Activated naive CD8-positive, alpha-beta T cell treated with anti-CD3 and anti-CD28 coated beads for 36 hours (primary cell): ENCODE measurements around the gene KCTD16. TPM values are rescaled to one million over a fixed set of nuclear protein-coding genes. Genes with fewer than 3 reads are reported as not detected.

Source experiments
- DNase-seq: peaks from one replicate; pipeline ENCODE4 v3.0.0; 2021
- H3K27ac Mint-ChIP-seq: one replicate; pipeline ENCODE4 v1.8.0; 2022; ENCODE audit warnings: mild to moderate bottlenecking, moderate library complexity, mixed read lengths
- H3K27me3 Mint-ChIP-seq: one replicate; pipeline ENCODE4 v1.8.0; 2022; ENCODE audit warnings: mild to moderate bottlenecking, mixed read lengths
- H3K36me3 Mint-ChIP-seq: one replicate; pipeline ENCODE4 v1.8.0; 2021; ENCODE audit warnings: mild to moderate bottlenecking, mixed read lengths
- H3K4me1 Mint-ChIP-seq: one replicate; pipeline ENCODE4 v1.8.0; 2021; ENCODE audit warnings: mixed read lengths
- H3K4me3 Mint-ChIP-seq: one replicate; pipeline ENCODE4 v1.8.0; 2022; ENCODE audit warnings: mild to moderate bottlenecking, moderate library complexity, mixed read lengths
- H3K9me3 Mint-ChIP-seq: one replicate; pipeline ENCODE4 v1.8.0; 2022; ENCODE audit warnings: mixed read lengths
- total RNA-seq, 2 experiments: library from RNA; stranded (reverse); gene quantifications; one replicate each; pipeline ENCODE4 v1.2.3, GENCODE V29; 2021

KCTD16 gene
- total RNA-seq, 2 experiments from 2014 or later, result 0.16 to 0.31 TPM

- no peaks in the 10 kb centered on the region for H3K4me1 Mint-ChIP-seq
- H3K27me3 Mint-ChIP-seq, result peaks cover 8% of the 10 kb centered on the region
- no peak for DNase-seq
- no peaks in the 10 kb centered on the region for H3K36me3 Mint-ChIP-seq
- no peak overlapping the region for H3K27ac Mint-ChIP-seq
- peaks cover 2% of the 10 kb centered on the region for H3K9me3 Mint-ChIP-seq
- H3K4me3 Mint-ChIP-seq, result no peak overlapping the region
Observed at GRCh38 chr5:144273232-144274027, 102.8 kb downstream of the KCTD16 start.

DNA sequence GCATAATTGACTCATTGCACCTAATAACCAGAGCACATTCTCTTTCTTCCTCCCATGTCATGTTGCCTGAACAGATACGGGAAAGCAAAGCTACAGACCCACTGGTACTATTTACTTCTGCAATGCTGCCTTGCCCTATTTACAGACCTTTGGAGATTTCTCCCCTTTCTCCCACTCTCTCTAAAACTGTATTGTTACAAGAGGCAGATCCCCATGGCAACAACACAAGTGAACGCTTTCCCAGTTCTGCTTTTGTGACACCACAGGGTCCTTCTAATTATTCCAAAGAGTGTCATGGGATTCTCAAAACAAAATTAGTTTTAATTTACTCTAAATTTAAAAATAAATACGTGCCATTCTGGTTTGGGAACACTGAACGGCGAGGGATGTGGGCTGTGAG is 104.7 kb downstream of the KCTD16 start:
- DNase-seq, result no peak
- Mint-ChIP-seq H3K27me3 (peaks cover 1% of the 10 kb centered on the region), H3K27ac (no peak overlapping the region), H3K4me3 (no peak overlapping the region), H3K9me3 (peaks cover 2% of the 10 kb centered on the region), H3K36me3 (no peaks in the 10 kb centered on the region), H3K4me1 (no peaks in the 10 kb centered on the region)

- Mint-ChIP-seq H3K36me3 (no peaks in the 10 kb centered on the region), H3K9me3 (peaks cover 2% of the 10 kb centered on the region), H3K27ac (no peak overlapping the region), H3K27me3 (peaks cover 5% of the 10 kb centered on the region), H3K4me3 (no peak overlapping the region), H3K4me1 (no peaks in the 10 kb centered on the region)
- DNase-seq, result no peak
Observed at GRCh38 chr5:144276034-144276822, 105.6 kb downstream of the KCTD16 start.

DNA sequence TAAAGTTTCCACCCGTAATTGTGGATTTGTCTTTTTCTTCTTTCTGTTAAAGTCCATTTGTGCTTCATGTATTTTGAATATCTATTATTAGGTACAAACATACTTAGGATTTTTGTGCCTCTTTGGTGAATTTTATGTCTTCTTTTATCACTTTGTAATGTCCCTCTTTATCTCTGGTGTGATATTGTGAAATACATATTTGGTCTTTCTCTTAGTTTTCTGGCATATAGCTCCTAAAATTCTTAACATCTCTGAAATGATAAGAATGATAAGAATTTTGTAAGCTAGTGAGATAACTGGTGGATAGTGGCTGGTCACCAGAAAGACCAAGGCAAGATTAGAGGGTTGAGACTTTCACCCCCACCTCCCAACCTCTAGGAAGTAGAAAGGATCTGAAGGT is 111.1 kb downstream of the KCTD16 start:
- DNase-seq, result no peak
- Mint-ChIP-seq H3K27me3 (peaks cover 13% of the 10 kb centered on the region), H3K9me3 (no peaks in the 10 kb centered on the region), H3K4me3 (no peak overlapping the region), H3K4me1 (no peaks in the 10 kb centered on the region), H3K27ac (no peak overlapping the region), H3K36me3 (no peaks in the 10 kb centered on the region)

GRCh38 chr5:144284036-144284435 is 113.4 kb downstream of the KCTD16 start:
- Mint-ChIP-seq H3K36me3 (no peaks in the 10 kb centered on the region), H3K9me3 (no peaks in the 10 kb centered on the region), H3K4me3 (no peak overlapping the region), H3K4me1 (no peaks in the 10 kb centered on the region), H3K27ac (no peak overlapping the region), H3K27me3 (peaks cover 18% of the 10 kb centered on the region)
- no peak for DNase-seq

GRCh38 chr5:144284931-144285502 is 114.3 kb downstream of the KCTD16 start:
- Mint-ChIP-seq H3K36me3 (no peaks in the 10 kb centered on the region), H3K27me3 (peaks cover 18% of the 10 kb centered on the region), H3K27ac (no peak overlapping the region), H3K9me3 (no peaks in the 10 kb centered on the region), H3K4me1 (no peaks in the 10 kb centered on the region), H3K4me3 (no peak overlapping the region)
- no peak for DNase-seq

GRCh38 chr5:144289277-144289676 is 118.6 kb downstream of the KCTD16 start:
- Mint-ChIP-seq H3K27ac (no peak overlapping the region), H3K9me3 (no peaks in the 10 kb centered on the region), H3K36me3 (no peaks in the 10 kb centered on the region), H3K4me3 (no peak overlapping the region), H3K4me1 (no peaks in the 10 kb centered on the region), H3K27me3 (peaks cover 15% of the 10 kb centered on the region)
- DNase-seq, result no peak

GRCh38 chr5:144292029-144292428 is 121.4 kb downstream of the KCTD16 start:
- Mint-ChIP-seq H3K4me1 (no peaks in the 10 kb centered on the region), H3K27ac (no peak overlapping the region), H3K36me3 (no peaks in the 10 kb centered on the region), H3K4me3 (no peak overlapping the region), H3K9me3 (no peaks in the 10 kb centered on the region), H3K27me3 (peaks cover 11% of the 10 kb centered on the region)
- no peak for DNase-seq

DNA sequence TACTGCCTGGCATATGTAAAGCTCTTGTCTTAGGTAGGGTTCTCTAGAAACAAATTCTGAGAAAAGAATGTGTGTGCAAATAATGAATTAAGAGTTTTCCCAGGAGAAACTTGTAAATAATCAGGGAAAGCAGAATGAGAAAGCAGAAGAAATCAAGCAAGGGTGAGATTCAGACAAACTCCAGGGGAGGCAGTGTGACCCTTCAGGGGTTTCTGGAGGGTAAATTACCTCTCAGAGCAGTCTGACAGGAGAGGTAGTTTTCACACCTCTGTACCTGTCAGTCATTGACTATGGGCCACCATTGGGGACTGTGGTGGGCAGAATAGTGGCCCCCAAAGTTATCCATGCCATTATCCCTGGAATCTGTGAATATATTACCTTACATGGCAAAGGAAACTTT is 124.6 kb downstream of the KCTD16 start:
- Mint-ChIP-seq H3K4me1 (no peaks in the 10 kb centered on the region), H3K36me3 (no peaks in the 10 kb centered on the region), H3K27ac (no peak overlapping the region), H3K9me3 (peaks cover 1% of the 10 kb centered on the region), H3K4me3 (no peak overlapping the region), H3K27me3 (peaks cover 9% of the 10 kb centered on the region)
- no peak for DNase-seq

- Mint-ChIP-seq H3K27me3 (peaks cover 12% of the 10 kb centered on the region), H3K27ac (no peak overlapping the region), H3K4me1 (no peaks in the 10 kb centered on the region), H3K36me3 (no peaks in the 10 kb centered on the region), H3K4me3 (no peak overlapping the region), H3K9me3 (peaks cover 1% of the 10 kb centered on the region)
- no peak for DNase-seq
Observed at GRCh38 chr5:144297081-144297480, 126.4 kb downstream of the KCTD16 start.

DNA sequence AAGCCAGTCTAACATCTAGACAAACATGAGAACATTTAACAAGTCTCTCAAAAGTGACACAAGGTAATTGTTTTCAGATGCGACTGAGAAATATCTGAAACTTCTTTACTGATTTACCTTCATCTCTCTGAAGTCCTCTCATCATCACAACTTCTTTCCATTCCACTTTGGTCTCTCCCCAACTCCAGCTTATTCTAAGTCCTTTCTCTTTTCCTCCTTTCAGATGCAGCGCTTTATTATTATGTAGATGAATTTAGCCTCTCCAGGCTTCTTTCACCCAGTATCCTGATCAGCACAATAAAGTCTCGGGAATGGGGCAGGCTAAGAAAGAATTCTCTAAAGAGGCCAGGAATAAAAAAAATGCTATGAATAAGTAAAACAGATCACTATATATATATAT is 128.0 kb downstream of the KCTD16 start:
- peaks cover 4% of the 10 kb centered on the region for H3K27me3 Mint-ChIP-seq
- H3K4me3 Mint-ChIP-seq, result no peak overlapping the region
- H3K36me3 Mint-ChIP-seq, result no peaks in the 10 kb centered on the region
- no peaks in the 10 kb centered on the region for H3K4me1 Mint-ChIP-seq
- DNase-seq, result no peak
- no peak overlapping the region for H3K27ac Mint-ChIP-seq
- H3K9me3 Mint-ChIP-seq, result peaks cover 1% of the 10 kb centered on the region

- no peaks in the 10 kb centered on the region for H3K4me1 Mint-ChIP-seq
- DNase-seq, result no peak
- no peak overlapping the region for H3K4me3 Mint-ChIP-seq
- H3K9me3 Mint-ChIP-seq, result no peaks in the 10 kb centered on the region
- H3K36me3 Mint-ChIP-seq, result no peaks in the 10 kb centered on the region
- peaks cover 4% of the 10 kb centered on the region for H3K27me3 Mint-ChIP-seq
- H3K27ac Mint-ChIP-seq, result no peak overlapping the region
Observed at GRCh38 chr5:144304688-144305087, 134.0 kb downstream of the KCTD16 start.

GRCh38 chr5:144307736-144308135 is 137.1 kb downstream of the KCTD16 start:
- Mint-ChIP-seq H3K27me3 (no peaks in the 10 kb centered on the region), H3K4me1 (no peaks in the 10 kb centered on the region), H3K27ac (no peak overlapping the region), H3K9me3 (no peaks in the 10 kb centered on the region), H3K4me3 (no peak overlapping the region), H3K36me3 (no peaks in the 10 kb centered on the region)
- no peak for DNase-seq

DNA sequence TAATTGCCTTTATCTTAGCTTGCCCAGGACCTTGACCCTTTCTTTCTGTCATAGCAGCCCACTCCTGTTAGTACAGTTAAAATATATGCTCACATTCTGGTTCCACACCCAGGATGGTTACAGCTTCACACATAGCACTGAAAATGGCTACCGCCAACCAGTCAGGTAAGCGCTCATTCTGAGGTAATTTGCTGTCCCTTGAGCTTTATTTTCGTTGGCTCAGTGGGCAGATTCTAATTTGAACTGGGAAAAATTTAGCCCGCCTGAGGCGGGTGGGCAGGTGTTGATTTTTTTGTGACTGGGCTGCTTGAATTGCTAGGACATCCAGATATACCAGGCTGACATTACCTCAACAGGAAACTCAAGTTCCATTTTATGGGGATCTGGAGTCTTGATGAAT is 137.5 kb downstream of the KCTD16 start:
- no peak overlapping the region for H3K4me3 Mint-ChIP-seq
- no peaks in the 10 kb centered on the region for H3K4me1 Mint-ChIP-seq
- DNase-seq, result no peak
- no peaks in the 10 kb centered on the region for H3K9me3 Mint-ChIP-seq
- H3K36me3 Mint-ChIP-seq, result no peaks in the 10 kb centered on the region
- no peak overlapping the region for H3K27ac Mint-ChIP-seq
- H3K27me3 Mint-ChIP-seq, result no peaks in the 10 kb centered on the region

DNA sequence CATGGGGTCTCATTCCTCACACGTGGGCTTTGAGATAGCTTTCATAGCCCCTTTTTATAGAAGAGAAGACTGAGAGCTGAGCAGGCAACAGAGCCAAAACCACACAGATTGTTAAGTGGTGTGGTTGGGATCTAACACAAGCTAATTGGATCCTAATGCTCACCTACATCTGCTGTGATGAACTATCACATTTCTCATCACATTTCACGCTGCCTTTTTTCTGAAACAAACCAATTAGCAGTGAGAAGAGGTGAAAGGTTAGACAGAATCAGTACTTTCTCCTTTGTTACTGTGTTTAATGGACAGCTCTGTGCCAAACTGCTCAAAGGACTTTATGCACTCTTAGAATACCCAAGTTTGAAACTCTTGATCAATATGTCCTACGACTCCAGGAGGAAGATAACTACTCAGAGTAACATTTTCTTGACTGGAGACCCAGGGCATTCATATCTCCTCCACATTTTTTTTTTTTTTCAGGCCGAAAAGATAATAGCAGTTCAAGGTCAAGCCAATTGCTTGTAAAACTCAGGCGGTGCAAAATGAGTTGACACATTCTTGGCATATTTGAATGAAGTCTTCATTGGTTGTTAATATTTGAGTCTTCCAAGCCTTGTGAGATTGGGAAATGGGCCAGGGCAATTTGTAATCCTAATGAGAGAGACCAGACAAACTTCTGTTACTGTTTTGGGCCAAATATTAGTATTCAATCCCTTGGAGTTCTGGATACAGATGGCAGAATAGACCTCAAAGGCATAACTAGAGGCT is 138.4 kb downstream of the KCTD16 start:
- H3K27ac Mint-ChIP-seq, result no peak overlapping the region
- no peak for DNase-seq
- no peaks in the 10 kb centered on the region for H3K36me3 Mint-ChIP-seq
- no peaks in the 10 kb centered on the region for H3K27me3 Mint-ChIP-seq
- H3K4me1 Mint-ChIP-seq, result no peaks in the 10 kb centered on the region
- H3K9me3 Mint-ChIP-seq, result no peaks in the 10 kb centered on the region
- H3K4me3 Mint-ChIP-seq, result no peak overlapping the region
